Measurements from ENCODE around the gene PRPH. TPM values are rescaled to one million over a fixed set of nuclear protein-coding genes. Genes with fewer than 3 reads are reported as not detected.
"Not testable (repeated sequence)": the region's sequence is repeated elsewhere in the genome, so short reads cannot be mapped to it uniquely, and the experiment has no call there.

The PRPH gene
- total RNA-seq, 1 experiment from 2014 or later: 1.4 TPM

GRCh38 chr12:49255857-49256637, 38.9 kb upstream of the PRPH start:
- Mint-ChIP-seq H3K27me3 (ENCODE audit: insufficient read depth, unreplicated experiment) (no peaks in the 10 kb centered on the region), H3K4me3 (ENCODE audit: unreplicated experiment) (no peak overlapping the region), H3K36me3 (ENCODE audit: insufficient read depth, unreplicated experiment) (no peaks in the 10 kb centered on the region), H3K9me3 (ENCODE audit: unreplicated experiment) (no peaks in the 10 kb centered on the region), H3K27ac (ENCODE audit: low read depth, unreplicated experiment) (peak overlapping the region; percentile 66), H3K4me1 (ENCODE audit: insufficient read depth, unreplicated experiment) (peaks cover 17% of the 10 kb centered on the region)
- no TSS peak for BruUV-seq (replicated peaks)
- intact Hi-C loops (cut with micrococcal nuclease): no loop called here
- POLR2A ChIA-PET: interaction anchor here (0.5 to 2.1 kb wide), 2 partner anchors 9 to 124 kb away, joined by 3 to 15 read pairs; partner anchors contain the start of gene TUBA1C
- TF ChIP-seq CTCF (IDR thresholded peaks at IDR 0.05; ENCODE audit: unreplicated experiment): no peak
- DNase-seq (ENCODE audit: unreplicated experiment): no peak
- CTCF ChIA-PET: interaction anchor here (0.5 to 2.3 kb wide), 5 partner anchors 8 to 191 kb away, joined by 3 to 9 read pairs (median 5); no protein-coding TSS in a partner anchor

- intact Hi-C loops (cut with micrococcal nuclease); H3K27me3 Mint-ChIP-seq (ENCODE audit: insufficient read depth, unreplicated experiment); H3K27ac Mint-ChIP-seq (ENCODE audit: low read depth, unreplicated experiment); DNase-seq (ENCODE audit: unreplicated experiment); H3K4me3 Mint-ChIP-seq (ENCODE audit: unreplicated experiment); BruUV-seq (replicated peaks); H3K9me3 Mint-ChIP-seq (ENCODE audit: unreplicated experiment); H3K36me3 Mint-ChIP-seq (ENCODE audit: insufficient read depth, unreplicated experiment): not testable (repeated sequence)
- CTCF ChIA-PET: interaction anchor here (1.2 kb wide), 1 partner anchor 84 kb away, joined by 3 read pairs; no protein-coding TSS in a partner anchor
- POLR2A ChIA-PET: interaction anchor here (1.1 to 1.2 kb wide), 2 partner anchors 8 to 11 kb away, joined by 3 to 4 read pairs; no protein-coding TSS in a partner anchor
- peaks cover 17% of the 10 kb centered on the region for H3K4me1 Mint-ChIP-seq (ENCODE audit: insufficient read depth, unreplicated experiment)
Observed at GRCh38 chr12:49257508-49258184, 37.3 kb upstream of the PRPH start.

- H3K27me3 Mint-ChIP-seq (ENCODE audit: insufficient read depth, unreplicated experiment): no peaks in the 10 kb centered on the region
- ChIA-PET CTCF (interaction anchor here (0.5 kb wide), 1 partner anchor 124 kb away, joined by 3 read pairs; no protein-coding TSS in a partner anchor), POLR2A (interaction anchor here (1.8 kb wide), 1 partner anchor 9 kb away, joined by 5 read pairs; no protein-coding TSS in a partner anchor)
- peaks cover 16% of the 10 kb centered on the region for H3K4me1 Mint-ChIP-seq (ENCODE audit: insufficient read depth, unreplicated experiment)
- no TSS peak for BruUV-seq (replicated peaks)
- intact Hi-C loops (cut with micrococcal nuclease): no loop called here
- no peak for DNase-seq (ENCODE audit: unreplicated experiment)
- TF ChIP-seq CTCF (IDR thresholded peaks at IDR 0.05; ENCODE audit: unreplicated experiment): no peak
- no peaks in the 10 kb centered on the region for H3K9me3 Mint-ChIP-seq (ENCODE audit: unreplicated experiment)
- H3K36me3 Mint-ChIP-seq (ENCODE audit: insufficient read depth, unreplicated experiment): peaks cover 7% of the 10 kb centered on the region
- peak overlapping the region; percentile 89 for H3K27ac Mint-ChIP-seq (ENCODE audit: low read depth, unreplicated experiment)
- H3K4me3 Mint-ChIP-seq (ENCODE audit: unreplicated experiment): no peak overlapping the region
Observed at GRCh38 chr12:49259452-49259851, 35.5 kb upstream of the PRPH start.

DNA sequence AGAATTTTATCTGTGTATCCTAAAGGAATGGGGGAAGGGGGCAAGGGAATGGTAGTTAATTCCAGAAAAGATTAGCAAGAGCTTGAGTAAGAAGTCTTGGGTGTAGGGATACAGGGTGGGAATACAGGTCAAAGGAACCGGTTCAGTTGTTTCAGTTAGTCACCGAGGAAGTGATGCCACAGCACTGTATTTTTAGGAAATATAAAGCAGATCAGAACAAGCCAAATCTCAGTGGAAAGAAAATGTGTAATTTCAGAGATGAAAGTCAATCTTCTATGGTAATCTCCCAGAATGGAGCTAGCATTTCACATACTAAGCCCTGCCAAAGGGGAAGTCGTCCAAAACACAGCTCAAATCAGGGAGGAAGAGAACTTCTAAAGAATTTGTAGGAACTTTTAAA, 34.8 kb upstream of the PRPH start:
- no peaks in the 10 kb centered on the region for H3K27me3 Mint-ChIP-seq (ENCODE audit: insufficient read depth, unreplicated experiment)
- no TSS peak for BruUV-seq (replicated peaks)
- H3K27ac Mint-ChIP-seq (ENCODE audit: low read depth, unreplicated experiment): peak overlapping the region; percentile 89
- peaks cover 16% of the 10 kb centered on the region for H3K4me1 Mint-ChIP-seq (ENCODE audit: insufficient read depth, unreplicated experiment)
- peak; percentile 43 for DNase-seq (ENCODE audit: unreplicated experiment)
- intact Hi-C loops (cut with micrococcal nuclease): loop anchor here (10.0 kb wide), 1 partner anchor 195 kb away; the partner anchor contains the start of genes KMT2D and RHEBL1
- H3K4me3 Mint-ChIP-seq (ENCODE audit: unreplicated experiment): no peak overlapping the region
- TF ChIP-seq CTCF (IDR thresholded peaks at IDR 0.05; ENCODE audit: unreplicated experiment): no peak
- H3K9me3 Mint-ChIP-seq (ENCODE audit: unreplicated experiment): no peaks in the 10 kb centered on the region
- H3K36me3 Mint-ChIP-seq (ENCODE audit: insufficient read depth, unreplicated experiment): peaks cover 14% of the 10 kb centered on the region
- ChIA-PET CTCF (no interaction called here), POLR2A (interaction anchor here (1.8 kb wide), 1 partner anchor 8 kb away, joined by 5 read pairs; no protein-coding TSS in a partner anchor)
